Gastroesophageal sphincter (tissue), 3 donors: ENCODE measurements around the gene TTC8.

Source experiments
- CTCF ChIP-seq, 4 experiments: fragments of 200-600 bp in 2 of 4; fragments of 450-650 bp in 2 of 4; sonication (generic) in 1 of 4; IDR thresholded peaks; one replicate each; pipeline ENCODE4 v1.5.1; 2017 to 2019; ENCODE audit warnings: antibody characterized with exemption in 4 of 4, mild to moderate bottlenecking in 2 of 4, moderate library complexity in 2 of 4
- EP300 ChIP-seq: sonication (generic); formaldehyde crosslinking; IDR thresholded peaks from one replicate; pipeline ENCODE4 v1.6.1; 2017; ENCODE audit warnings: antibody characterized with exemption, mild to moderate bottlenecking
- POLR2AphosphoS5 ChIP-seq: sonication (generic); formaldehyde crosslinking; IDR thresholded peaks from one replicate; pipeline ENCODE4 v1.6.1; 2017; ENCODE audit warnings: antibody characterized with exemption

GRCh38 chr14:88838015-88838414, 13.6 kb downstream of the TTC8 start:
- TF ChIP-seq POLR2AphosphoS5 (no peak), CTCF (IDR thresholded peaks at IDR 0.05) (no peak), EP300 (no peak)
